ENCODE results near the gene TTLL9.

DNA sequence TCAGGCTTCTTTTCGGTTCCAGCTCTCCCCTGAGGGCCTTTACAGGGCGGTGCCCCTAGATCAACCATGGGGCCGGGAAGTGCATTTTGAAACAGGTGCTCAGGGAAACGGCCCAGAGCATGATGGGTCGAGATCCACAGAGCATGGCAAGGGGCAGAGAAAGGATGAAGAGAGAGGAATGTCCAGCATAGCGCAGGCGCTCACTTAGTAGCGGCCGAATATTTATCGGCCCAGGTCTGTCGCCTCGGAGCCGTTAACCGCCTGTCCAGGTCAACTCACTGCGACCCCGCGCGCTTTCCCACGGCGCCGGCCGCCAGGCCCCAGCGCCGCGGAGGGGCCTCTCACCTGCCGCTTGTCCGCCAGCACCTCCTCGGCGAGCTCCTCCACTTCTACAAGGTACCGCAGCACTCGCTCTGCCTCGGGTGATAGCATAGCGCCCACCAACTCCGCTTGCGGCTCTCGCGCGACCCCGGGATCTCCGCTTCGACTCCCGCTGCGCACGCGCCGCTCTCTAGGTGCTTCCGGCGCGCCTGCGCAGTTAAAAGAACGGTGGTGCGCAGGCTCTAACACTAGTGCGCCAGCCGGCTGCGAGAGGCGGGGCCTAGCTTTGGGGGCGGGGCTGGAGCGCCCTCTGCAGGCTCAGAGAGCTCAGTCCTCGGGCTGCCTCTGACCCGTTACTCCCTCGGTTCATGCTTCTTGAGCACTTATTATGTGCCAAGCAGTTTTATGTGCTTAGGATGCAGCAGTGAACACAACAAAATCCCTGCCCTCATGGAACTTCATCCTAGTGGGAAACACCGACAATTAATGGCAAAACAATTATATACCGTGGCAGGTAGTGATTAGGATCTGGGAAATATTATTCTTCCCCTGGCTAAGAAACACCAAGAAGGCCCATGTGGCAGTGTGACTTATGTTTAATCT, 81.4 kb downstream of the TTLL9 start, which contains the start of gene PDRG1:
- TF ChIP-seq, protein P1, sequence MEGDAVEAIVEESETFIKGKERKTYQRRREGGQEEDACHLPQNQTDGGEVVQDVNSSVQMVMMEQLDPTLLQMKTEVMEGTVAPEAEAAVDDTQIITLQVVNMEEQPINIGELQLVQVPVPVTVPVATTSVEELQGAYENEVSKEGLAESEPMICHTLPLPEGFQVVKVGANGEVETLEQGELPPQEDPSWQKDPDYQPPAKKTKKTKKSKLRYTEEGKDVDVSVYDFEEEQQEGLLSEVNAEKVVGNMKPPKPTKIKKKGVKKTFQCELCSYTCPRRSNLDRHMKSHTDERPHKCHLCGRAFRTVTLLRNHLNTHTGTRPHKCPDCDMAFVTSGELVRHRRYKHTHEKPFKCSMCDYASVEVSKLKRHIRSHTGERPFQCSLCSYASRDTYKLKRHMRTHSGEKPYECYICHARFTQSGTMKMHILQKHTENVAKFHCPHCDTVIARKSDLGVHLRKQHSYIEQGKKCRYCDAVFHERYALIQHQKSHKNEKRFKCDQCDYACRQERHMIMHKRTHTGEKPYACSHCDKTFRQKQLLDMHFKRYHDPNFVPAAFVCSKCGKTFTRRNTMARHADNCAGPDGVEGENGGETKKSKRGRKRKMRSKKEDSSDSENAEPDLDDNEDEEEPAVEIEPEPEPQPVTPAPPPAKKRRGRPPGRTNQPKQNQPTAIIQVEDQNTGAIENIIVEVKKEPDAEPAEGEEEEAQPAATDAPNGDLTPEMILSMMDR (IDR thresholded peaks at IDR 0.05 in 2 of 3, conservative IDR thresholded peaks at IDR 0.05 in 1 of 3; ENCODE audit: control insufficient read depth in 2 of 3, extremely low read depth in 1 of 3, insufficient read depth in 1 of 3, low read depth in 3 of 3, low read length in 3 of 3), result peak; percentile 96 to 99 (median 96); a peak in 5 of 6 replicates
- TF ChIP-seq, protein P2, sequence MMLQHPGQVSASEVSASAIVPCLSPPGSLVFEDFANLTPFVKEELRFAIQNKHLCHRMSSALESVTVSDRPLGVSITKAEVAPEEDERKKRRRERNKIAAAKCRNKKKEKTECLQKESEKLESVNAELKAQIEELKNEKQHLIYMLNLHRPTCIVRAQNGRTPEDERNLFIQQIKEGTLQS (IDR thresholded peaks at IDR 0.05; ENCODE audit: borderline replicate concordance, extremely low read depth, low read depth, low read length), result peak; percentile 53; the same call in 1 of the 2 replicates
- TF ChIP-seq EP300 (IDR thresholded peaks at IDR 0.05; ENCODE audit: borderline replicate concordance in 1 of 2, control insufficient read depth in 1 of 2, low read depth in 2 of 2, low read length in 2 of 2) (no peak), ZNF384 (IDR thresholded peaks at IDR 0.05; ENCODE audit: borderline replicate concordance, low read depth, low read length) (no peak)
